GM12872 (cell line): Measurements from ENCODE around the gene CD6.

ENCODE experiments used
- TF ChIP-seq, protein P1 (sequence below): IDR thresholded peaks from 3 replicates; pipeline ENCODE4 v1.5.1; 2011; ENCODE audit warnings: low read depth, mild to moderate bottlenecking, low read length, moderate library complexity; ENCODE audit not compliant: insufficient read depth

CD6 gene

DNA sequence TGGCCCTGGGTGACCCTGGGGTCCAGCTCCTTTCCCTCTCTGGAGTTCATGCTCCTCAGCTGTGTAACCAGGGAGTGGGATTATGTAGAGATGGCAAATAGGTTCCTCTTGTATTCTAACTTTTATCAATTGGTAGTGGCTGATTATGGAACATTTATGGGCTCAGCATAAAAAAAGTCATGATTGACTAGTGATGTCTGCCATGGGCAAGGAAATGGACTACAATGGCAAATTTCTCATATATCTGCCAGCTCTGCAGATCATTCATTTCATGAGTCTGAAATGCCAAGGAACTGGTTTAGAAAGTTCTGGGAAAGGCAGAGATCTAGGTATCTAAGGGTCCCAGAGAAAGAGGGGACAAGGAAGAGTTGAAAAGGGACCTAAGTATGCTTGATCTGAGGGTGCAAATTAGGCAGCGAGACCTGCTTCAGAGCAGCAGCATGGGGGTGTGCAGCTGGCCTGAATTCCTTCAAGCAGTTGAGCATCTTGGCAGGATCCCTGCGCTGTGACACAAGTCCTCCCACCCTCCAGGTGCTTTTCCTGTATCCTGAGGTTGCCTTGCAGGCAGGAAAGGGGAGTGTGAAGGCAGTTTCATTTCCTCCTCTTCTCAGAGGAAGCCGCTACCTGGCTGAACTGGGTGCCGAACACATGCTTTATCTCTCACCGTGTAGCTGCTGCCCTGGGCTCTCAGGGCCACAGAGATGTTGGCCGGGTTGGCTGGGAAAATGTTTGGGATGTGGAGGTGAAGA, 29.9 kb upstream of the CD6 start:
- TF ChIP-seq, protein P1, sequence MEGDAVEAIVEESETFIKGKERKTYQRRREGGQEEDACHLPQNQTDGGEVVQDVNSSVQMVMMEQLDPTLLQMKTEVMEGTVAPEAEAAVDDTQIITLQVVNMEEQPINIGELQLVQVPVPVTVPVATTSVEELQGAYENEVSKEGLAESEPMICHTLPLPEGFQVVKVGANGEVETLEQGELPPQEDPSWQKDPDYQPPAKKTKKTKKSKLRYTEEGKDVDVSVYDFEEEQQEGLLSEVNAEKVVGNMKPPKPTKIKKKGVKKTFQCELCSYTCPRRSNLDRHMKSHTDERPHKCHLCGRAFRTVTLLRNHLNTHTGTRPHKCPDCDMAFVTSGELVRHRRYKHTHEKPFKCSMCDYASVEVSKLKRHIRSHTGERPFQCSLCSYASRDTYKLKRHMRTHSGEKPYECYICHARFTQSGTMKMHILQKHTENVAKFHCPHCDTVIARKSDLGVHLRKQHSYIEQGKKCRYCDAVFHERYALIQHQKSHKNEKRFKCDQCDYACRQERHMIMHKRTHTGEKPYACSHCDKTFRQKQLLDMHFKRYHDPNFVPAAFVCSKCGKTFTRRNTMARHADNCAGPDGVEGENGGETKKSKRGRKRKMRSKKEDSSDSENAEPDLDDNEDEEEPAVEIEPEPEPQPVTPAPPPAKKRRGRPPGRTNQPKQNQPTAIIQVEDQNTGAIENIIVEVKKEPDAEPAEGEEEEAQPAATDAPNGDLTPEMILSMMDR: no peak

DNA sequence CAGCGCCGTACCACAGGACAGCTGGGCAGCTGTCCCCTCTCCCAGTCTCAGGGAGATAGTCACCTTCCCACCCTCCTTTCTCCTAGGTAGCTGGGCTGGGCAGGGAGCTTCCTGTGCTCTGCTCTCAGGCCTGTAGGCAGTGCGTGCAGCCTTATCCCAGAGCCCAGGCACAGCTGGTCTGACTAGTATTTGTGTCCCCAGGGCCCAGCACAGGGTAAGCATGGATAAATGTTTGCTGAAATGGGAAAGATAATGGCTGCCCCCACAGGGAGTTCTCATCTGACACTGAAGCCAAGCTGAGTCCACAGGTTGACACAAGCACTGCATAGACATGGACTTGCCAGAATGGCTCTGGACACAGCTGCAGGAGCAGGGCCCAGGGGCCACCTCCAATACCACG, 29.3 kb upstream of the CD6 start:
- TF ChIP-seq, protein P1: no peak

DNA sequence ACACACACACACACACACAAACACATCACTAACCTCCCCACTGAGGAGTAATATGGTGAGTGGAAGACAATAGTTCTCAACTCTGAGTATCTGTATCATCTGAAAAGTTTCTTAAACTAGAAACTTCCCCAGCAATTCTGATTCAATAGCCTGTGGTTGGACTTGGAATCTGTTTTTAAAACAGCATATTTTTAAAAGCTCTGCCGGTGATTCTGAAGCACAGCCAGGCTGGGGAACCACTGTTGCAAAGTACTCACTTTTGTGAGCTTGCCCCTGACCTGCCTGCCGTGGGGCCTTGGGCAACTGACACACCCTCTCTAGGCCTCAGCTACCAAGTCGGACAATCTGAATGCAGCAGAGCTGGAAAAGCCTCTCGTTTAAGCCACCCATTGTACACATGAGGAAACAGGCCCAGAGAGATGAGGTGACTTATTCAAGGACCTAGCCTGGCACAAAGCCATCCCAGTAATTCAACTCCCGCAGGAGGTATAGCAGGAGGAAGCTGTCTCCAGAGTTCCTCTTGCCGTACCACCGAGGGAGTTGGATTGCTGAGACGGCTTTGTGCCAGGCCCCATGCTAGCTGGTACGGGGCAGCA, 28.4 kb upstream of the CD6 start:
- TF ChIP-seq, protein P1: no peak

DNA sequence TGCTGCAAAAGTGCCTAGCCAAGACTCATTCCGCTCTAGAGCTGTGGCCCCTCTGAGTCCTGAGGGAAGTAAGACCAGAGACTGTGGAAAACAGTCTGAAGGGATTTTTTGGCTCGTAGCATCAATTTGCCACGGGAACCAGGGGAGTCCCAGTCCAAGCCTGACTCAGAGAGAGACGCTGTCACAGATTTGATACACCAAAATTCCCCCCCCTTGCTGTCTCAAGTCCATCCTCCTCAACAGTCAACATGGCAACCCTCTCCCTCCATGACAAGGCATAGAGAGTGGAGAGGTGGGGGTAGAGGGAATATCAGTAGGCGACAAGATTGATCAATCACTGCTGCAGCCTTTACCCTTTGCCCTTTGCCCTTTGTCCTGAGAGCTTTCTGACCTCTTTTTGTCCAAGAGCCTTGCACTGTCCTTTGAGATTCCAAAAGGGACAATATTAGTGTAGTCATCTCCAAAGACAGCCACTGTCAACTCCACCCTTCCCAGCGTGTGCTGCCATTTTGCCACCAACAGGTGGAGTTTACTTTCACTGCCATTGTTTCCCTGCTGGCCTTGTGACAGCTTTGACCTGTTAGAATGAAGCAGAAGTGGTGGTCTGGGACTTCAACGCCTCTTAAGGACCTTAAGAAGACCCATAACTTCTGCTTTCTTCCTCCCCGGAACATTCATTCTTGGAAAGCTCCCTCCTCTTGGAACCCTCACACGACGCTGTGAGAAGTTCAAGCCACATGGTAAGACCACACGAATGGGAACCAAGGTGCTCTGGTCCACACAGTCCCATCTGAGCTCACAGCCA, 26.8 kb upstream of the CD6 start:
- TF ChIP-seq, protein P1: peak; percentile 50

DNA sequence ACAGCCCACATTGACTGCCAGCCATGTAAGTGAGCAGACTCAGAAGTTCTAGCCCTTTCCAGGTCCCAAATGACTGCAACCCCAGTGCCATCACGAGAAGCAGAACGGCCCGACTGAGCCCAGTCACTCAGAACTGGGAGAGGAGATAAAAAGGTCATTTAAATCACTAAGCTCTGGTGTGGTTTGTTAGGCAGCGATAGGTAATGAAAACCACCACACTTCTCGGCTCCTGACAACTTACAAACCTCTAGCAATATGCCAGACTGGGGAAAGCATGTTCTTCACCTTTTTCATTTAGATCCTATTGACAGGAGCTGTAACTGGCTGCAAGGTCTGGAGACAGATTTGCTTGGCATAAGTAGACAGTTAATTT, 26.2 kb upstream of the CD6 start:
- TF ChIP-seq, protein P1: no peak

DNA sequence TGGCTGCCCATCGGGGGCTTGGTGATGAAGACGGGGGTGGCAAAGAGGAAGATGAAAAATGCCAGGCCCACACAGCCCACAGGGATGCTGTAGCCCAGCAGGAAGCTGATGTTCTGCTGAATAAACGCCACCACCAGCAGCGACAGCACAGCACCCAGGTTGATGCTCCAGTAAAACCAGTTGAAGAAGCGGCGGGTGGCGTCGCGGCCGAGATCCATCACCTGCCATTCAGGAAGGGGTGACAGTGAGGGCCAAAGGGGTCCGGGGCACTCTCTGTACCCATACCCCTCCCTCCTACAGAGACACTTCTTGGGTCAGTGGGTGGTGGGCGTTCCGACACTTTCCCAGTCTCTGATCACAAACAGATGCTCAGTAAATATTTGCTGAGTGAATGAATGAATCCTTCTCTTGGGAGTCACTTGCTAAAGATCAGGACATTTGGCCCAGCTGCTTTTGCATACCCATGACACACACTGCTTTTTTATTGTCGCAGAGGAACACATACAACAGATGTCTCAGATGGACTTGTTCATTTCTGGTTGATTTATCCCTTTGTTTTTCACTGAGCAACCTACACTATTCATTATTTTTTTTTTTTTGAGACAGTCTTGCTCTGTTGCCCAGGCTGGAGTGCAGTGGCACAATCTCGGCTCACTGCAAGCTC, 24.7 kb upstream of the CD6 start:
- TF ChIP-seq, protein P1: no peak

DNA sequence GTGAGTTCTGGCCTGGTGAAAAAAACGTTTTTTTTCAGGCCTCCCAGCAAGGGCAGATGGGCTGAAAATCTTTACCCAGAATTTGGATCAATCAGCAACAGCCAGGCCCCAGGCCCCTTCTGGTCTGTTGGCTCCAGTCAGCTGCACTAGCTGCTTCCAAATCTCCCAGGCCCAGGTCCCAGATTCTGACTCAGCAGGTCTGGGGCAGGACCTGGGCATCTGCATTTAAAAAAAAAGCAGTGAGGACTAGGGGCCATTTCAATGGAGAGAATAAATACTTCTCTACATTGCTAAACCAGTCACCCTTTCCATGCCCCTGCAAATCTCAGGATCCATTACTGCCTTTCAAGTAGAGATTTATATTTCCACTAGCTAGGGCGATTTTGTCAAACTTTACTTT, 23.8 kb upstream of the CD6 start:
- TF ChIP-seq, protein P1: no peak
